Measurements from ENCODE around the gene SPSB1. TPM values are rescaled to one million over a fixed set of nuclear protein-coding genes. Genes with fewer than 3 reads are reported as not detected.

The SPSB1 gene
- total RNA-seq, 4 donors from 2014 or later, result 69.3 to 168 (median 94.1) TPM

DNA sequence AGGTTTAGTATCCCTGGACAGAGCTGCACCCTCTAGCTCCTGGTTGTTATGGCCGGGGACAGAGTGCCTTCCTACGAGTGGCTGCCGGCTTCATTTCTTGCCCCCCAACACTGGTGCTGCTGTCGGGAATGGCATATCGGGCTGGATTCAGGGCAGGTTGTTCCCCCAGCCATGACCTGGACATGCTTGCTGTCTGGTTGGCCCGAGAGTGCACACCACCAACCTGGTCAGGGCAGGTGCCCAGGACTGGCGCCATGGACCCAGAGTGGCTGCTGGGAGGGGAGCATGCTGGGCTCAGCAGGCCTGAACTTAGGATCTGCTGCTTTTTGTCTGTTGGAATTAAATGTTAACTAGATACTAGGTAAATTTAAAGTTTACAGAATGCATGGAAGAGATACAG lies 36.4 kb upstream of the SPSB1 start:
- Histone ChIP-seq H3K9me3 (no peaks in the 10 kb centered on the region), H3K27me3 (no peaks in the 10 kb centered on the region), H3K4me1 (peaks cover 0 to 28% (median 1%) of the 10 kb centered on the region in 4 donors), H3K36me3 (no peaks in the 10 kb centered on the region), H3K4me3 (no peak overlapping the region), H3K27ac (no peak overlapping the region)
- TF ChIP-seq, protein P1, sequence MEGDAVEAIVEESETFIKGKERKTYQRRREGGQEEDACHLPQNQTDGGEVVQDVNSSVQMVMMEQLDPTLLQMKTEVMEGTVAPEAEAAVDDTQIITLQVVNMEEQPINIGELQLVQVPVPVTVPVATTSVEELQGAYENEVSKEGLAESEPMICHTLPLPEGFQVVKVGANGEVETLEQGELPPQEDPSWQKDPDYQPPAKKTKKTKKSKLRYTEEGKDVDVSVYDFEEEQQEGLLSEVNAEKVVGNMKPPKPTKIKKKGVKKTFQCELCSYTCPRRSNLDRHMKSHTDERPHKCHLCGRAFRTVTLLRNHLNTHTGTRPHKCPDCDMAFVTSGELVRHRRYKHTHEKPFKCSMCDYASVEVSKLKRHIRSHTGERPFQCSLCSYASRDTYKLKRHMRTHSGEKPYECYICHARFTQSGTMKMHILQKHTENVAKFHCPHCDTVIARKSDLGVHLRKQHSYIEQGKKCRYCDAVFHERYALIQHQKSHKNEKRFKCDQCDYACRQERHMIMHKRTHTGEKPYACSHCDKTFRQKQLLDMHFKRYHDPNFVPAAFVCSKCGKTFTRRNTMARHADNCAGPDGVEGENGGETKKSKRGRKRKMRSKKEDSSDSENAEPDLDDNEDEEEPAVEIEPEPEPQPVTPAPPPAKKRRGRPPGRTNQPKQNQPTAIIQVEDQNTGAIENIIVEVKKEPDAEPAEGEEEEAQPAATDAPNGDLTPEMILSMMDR (IDR thresholded peaks at IDR 0.05), result no peak
- TF ChIP-seq POLR2A (IDR thresholded peaks at IDR 0.05), result no peak
- DNase-seq, result no peak

DNA sequence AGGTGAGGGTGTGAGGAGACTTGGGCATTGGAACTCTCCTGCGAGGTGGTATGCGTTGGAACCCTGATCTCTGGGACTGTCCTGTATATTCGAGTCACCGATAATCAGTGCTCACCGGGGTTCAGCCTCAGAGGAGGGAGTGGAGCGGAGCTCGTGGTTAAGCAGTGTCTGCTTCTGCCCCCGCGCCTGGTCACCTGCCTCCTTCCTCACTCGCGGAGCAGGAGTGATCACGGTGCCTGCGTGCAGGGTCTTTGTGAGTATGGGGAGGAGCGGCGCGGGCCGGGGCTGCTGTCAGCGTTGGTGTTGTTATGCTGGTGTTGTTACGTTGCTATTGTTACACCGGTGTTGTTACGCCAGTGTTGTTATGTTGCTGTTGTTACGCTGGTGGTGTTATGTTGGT lies 34.8 kb upstream of the SPSB1 start:
- Histone ChIP-seq H3K27ac (no peak overlapping the region), H3K9me3 (no peaks in the 10 kb centered on the region), H3K4me1 (peaks cover 0 to 13% (median under 1%) of the 10 kb centered on the region in 4 donors), H3K27me3 (no peaks in the 10 kb centered on the region), H3K4me3 (no peak overlapping the region), H3K36me3 (peaks cover 0 to 13% (median 0%) of the 10 kb centered on the region in 3 donors)
- DNase-seq, result no peak
- TF ChIP-seq, protein P1 (IDR thresholded peaks at IDR 0.05), result no peak
- no peak for TF ChIP-seq POLR2A (IDR thresholded peaks at IDR 0.05)

DNA sequence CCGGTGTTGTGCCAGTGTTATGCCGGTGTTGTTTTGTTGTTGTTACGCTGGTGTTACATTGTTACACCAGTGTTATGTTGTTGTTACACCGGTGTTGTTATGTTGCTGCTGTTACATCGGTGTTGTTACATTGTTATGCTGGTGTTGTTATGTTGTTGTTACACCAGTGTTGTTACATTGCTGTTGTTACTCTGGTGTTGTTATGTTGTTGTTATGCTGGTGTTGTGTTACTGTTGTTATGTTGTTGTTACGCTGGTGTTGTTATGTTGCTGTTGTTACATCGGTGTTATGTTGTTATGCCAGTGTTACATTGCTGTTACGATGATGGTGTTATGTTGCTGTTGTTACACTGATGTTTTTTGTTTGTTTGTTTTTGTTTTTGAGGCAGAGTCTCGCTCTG lies 34.1 kb upstream of the SPSB1 start:
- no peaks in the 10 kb centered on the region for H3K9me3 ChIP-seq
- no peak overlapping the region for H3K4me3 ChIP-seq
- H3K4me1 ChIP-seq, result peaks cover 0 to 5% (median 0%) of the 10 kb centered on the region in 4 donors
- no peak for DNase-seq
- H3K27ac ChIP-seq, result no peak overlapping the region
- H3K36me3 ChIP-seq, result peaks cover 0 to 21% (median 0%) of the 10 kb centered on the region in 3 donors
- TF ChIP-seq, protein P1 (IDR thresholded peaks at IDR 0.05), result no peak
- TF ChIP-seq POLR2A (IDR thresholded peaks at IDR 0.05), result no peak
- no peaks in the 10 kb centered on the region for H3K27me3 ChIP-seq

DNA sequence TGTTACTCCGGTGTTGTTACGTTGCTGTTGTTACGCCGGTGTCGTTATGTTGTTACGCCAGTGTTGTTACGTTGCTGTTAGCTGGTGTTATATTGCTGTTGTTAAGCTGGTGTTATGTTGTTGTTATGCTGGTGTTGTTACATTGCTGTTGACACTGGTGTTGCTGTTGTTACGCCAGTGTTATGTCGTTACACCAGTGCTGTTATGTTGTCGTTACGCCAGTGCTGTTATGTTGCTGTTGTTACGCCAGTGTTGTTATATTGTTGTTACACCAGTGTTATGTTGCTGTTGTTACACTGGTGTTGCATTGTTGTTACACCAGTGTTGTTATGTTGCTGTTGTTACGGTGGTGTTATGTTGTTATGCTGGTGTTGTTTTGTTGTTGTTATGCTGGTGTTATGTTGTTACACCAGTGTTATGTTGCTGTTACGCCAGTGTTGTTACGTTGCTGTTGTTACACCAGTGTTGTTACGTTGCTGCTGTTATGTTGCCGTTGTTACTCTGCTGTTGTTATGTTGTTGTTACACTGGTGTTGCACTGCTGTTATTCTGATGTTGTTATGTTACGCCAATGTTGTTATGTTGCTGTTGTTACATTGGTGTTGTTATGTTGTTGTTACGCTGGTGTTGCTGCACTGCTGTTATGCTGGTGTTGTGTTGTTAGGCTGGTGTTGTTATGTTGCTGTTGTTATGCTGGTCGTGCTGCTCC lies 32.5 kb upstream of the SPSB1 start:
- H3K27ac ChIP-seq, result no peak overlapping the region
- H3K36me3 ChIP-seq, result peaks cover 0 to 36% (median 0%) of the 10 kb centered on the region in 3 donors
- no peaks in the 10 kb centered on the region for H3K9me3 ChIP-seq
- TF ChIP-seq POLR2A (IDR thresholded peaks at IDR 0.05), result no peak
- TF ChIP-seq, protein P1 (IDR thresholded peaks at IDR 0.05), result no peak
- H3K4me3 ChIP-seq, result no peak overlapping the region
- no peaks in the 10 kb centered on the region for H3K27me3 ChIP-seq
- H3K4me1 ChIP-seq, result no peaks in the 10 kb centered on the region
- no peak for DNase-seq

DNA sequence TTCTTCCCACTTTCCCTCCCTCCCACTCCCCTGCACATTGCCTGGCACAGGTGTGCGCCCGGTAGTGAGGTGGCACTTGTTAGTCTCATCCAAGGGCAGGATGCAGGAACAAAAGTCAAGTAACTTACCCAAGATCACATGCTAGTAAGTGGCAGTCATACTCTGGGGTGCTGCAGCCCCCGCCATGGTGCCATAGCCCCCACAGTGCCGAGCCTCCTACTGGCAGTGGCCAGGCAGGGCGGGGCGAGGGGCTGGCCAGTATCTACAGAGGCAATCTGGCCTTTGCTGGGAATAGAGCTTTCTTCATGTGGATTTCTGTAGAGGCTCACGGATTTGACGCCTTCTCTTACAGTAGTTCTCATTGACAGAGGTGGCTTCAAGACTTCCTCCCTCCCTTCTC lies 31.2 kb upstream of the SPSB1 start:
- Histone ChIP-seq H3K36me3 (peaks cover 0 to 48% (median 0%) of the 10 kb centered on the region in 3 donors), H3K4me3 (no peak overlapping the region), H3K9me3 (no peaks in the 10 kb centered on the region), H3K4me1 (no peaks in the 10 kb centered on the region), H3K27ac (no peak overlapping the region), H3K27me3 (no peaks in the 10 kb centered on the region)
- no peak for DNase-seq
- no peak for TF ChIP-seq POLR2A (IDR thresholded peaks at IDR 0.05)
- TF ChIP-seq, protein P1 (IDR thresholded peaks at IDR 0.05), result no peak

All from Peyer's patch (tissue), 4 donors.